Measurements from ENCODE around the gene SDR42E2.
A peak's percentile ranks its signal among the peaks of the same experiment; 100 is the strongest.
"Not testable (repeated sequence)": the region's sequence is repeated elsewhere in the genome, so short reads cannot be mapped to it uniquely, and the experiment has no call there.

Gene SDR42E2

GRCh38 chr16:22194707-22195444 lies 32.6 kb downstream of the SDR42E2 start:
- Histone ChIP-seq H3K9ac (ENCODE audit: low read length) (peak overlapping the region; percentile 34), H3K9me3 (ENCODE audit: low read length) (no peaks in the 10 kb centered on the region), H3K27me3 (ENCODE audit: control insufficient read depth in 1 of 2, insufficient read depth in 2 of 2, low read length in 2 of 2) (no peaks in the 10 kb centered on the region), H3K27ac (ENCODE audit: low read depth, low read length) (peak overlapping the region; percentile 83), H3K4me1 (ENCODE audit: insufficient read depth, low read length) (peaks cover 32% of the 10 kb centered on the region), H3K36me3 (ENCODE audit: insufficient read depth, low read length) (no peaks in the 10 kb centered on the region), H3K4me3 (ENCODE audit: low read depth in 1 of 2, low read length in 2 of 2) (no peak overlapping the region)

- Histone ChIP-seq H3K27me3 (ENCODE audit: control insufficient read depth in 1 of 2, insufficient read depth in 2 of 2, low read length in 2 of 2) (no peaks in the 10 kb centered on the region), H3K9ac (ENCODE audit: low read length) (peak overlapping the region; percentile 34), H3K27ac (ENCODE audit: low read depth, low read length) (peak overlapping the region; percentile 83), H3K36me3 (ENCODE audit: insufficient read depth, low read length) (no peaks in the 10 kb centered on the region), H3K4me1 (ENCODE audit: insufficient read depth, low read length) (peaks cover 34% of the 10 kb centered on the region), H3K4me3 (ENCODE audit: low read depth in 1 of 2, low read length in 2 of 2) (peak overlapping the region in 1 of 2 donors; percentile 69), H3K9me3 (ENCODE audit: low read length) (no peaks in the 10 kb centered on the region)
Measured at GRCh38 chr16:22195445-22195694, 33.1 kb downstream of the SDR42E2 start.

GRCh38 chr16:22195695-22196558 lies 33.6 kb downstream of the SDR42E2 start:
- Histone ChIP-seq H3K9me3 (ENCODE audit: low read length) (no peaks in the 10 kb centered on the region), H3K36me3 (ENCODE audit: insufficient read depth, low read length) (no peaks in the 10 kb centered on the region), H3K4me1 (ENCODE audit: insufficient read depth, low read length) (peaks cover 34% of the 10 kb centered on the region), H3K9ac (ENCODE audit: low read length) (peak overlapping the region; percentile 34), H3K4me3 (ENCODE audit: low read depth in 1 of 2, low read length in 2 of 2) (peak overlapping the region; percentile 25 to 69), H3K27ac (ENCODE audit: low read depth, low read length) (peak overlapping the region; percentile 83), H3K27me3 (ENCODE audit: control insufficient read depth in 1 of 2, insufficient read depth in 2 of 2, low read length in 2 of 2) (no peaks in the 10 kb centered on the region)

GRCh38 chr16:22196559-22197168 lies 34.4 kb downstream of the SDR42E2 start:
- peak overlapping the region in 1 of 2 donors; percentile 69 for H3K4me3 ChIP-seq (ENCODE audit: low read depth in 1 of 2, low read length in 2 of 2)
- not testable (repeated sequence) for H3K27me3 ChIP-seq (ENCODE audit: control insufficient read depth in 1 of 2, insufficient read depth in 2 of 2, low read length in 2 of 2); H3K9ac ChIP-seq (ENCODE audit: low read length); H3K36me3 ChIP-seq (ENCODE audit: insufficient read depth, low read length); H3K9me3 ChIP-seq (ENCODE audit: low read length)
- H3K27ac ChIP-seq (ENCODE audit: low read depth, low read length) = peak overlapping the region; percentile 24
- H3K4me1 ChIP-seq (ENCODE audit: insufficient read depth, low read length) = peaks cover 33% of the 10 kb centered on the region

GRCh38 chr16:22198547-22199293 lies 36.4 kb downstream of the SDR42E2 start:
- no peak overlapping the region for H3K9ac ChIP-seq (ENCODE audit: low read length)
- H3K27me3 ChIP-seq (ENCODE audit: control insufficient read depth in 1 of 2, insufficient read depth in 2 of 2, low read length in 2 of 2) = no peaks in the 10 kb centered on the region
- no peak overlapping the region for H3K27ac ChIP-seq (ENCODE audit: low read depth, low read length)
- H3K9me3 ChIP-seq (ENCODE audit: low read length) = no peaks in the 10 kb centered on the region
- H3K4me3 ChIP-seq (ENCODE audit: low read depth in 1 of 2, low read length in 2 of 2) = no peak overlapping the region
- H3K36me3 ChIP-seq (ENCODE audit: insufficient read depth, low read length) = no peaks in the 10 kb centered on the region
- H3K4me1 ChIP-seq (ENCODE audit: insufficient read depth, low read length) = peaks cover 18% of the 10 kb centered on the region

- no peaks in the 10 kb centered on the region for H3K9me3 ChIP-seq (ENCODE audit: low read length)
- no peak overlapping the region for H3K4me3 ChIP-seq (ENCODE audit: low read depth in 1 of 2, low read length in 2 of 2)
- no peaks in the 10 kb centered on the region for H3K36me3 ChIP-seq (ENCODE audit: insufficient read depth, low read length)
- no peak overlapping the region for H3K27ac ChIP-seq (ENCODE audit: low read depth, low read length)
- no peaks in the 10 kb centered on the region for H3K27me3 ChIP-seq (ENCODE audit: control insufficient read depth in 1 of 2, insufficient read depth in 2 of 2, low read length in 2 of 2)
- H3K4me1 ChIP-seq (ENCODE audit: insufficient read depth, low read length) = peaks cover 14% of the 10 kb centered on the region
- no peak overlapping the region for H3K9ac ChIP-seq (ENCODE audit: low read length)
Measured at GRCh38 chr16:22202261-22202637, 39.9 kb downstream of the SDR42E2 start.

GRCh38 chr16:22203091-22203490 lies 40.8 kb downstream of the SDR42E2 start:
- Histone ChIP-seq H3K27me3 (ENCODE audit: control insufficient read depth in 1 of 2, insufficient read depth in 2 of 2, low read length in 2 of 2) (no peaks in the 10 kb centered on the region), H3K4me3 (ENCODE audit: low read depth in 1 of 2, low read length in 2 of 2) (no peak overlapping the region), H3K4me1 (ENCODE audit: insufficient read depth, low read length) (peaks cover 22% of the 10 kb centered on the region), H3K9me3 (ENCODE audit: low read length) (no peaks in the 10 kb centered on the region), H3K36me3 (ENCODE audit: insufficient read depth, low read length) (no peaks in the 10 kb centered on the region), H3K27ac (ENCODE audit: low read depth, low read length) (no peak overlapping the region), H3K9ac (ENCODE audit: low read length) (no peak overlapping the region)

GRCh38 chr16:22204091-22204655 lies 41.9 kb downstream of the SDR42E2 start:
- Histone ChIP-seq H3K4me3 (ENCODE audit: low read depth in 1 of 2, low read length in 2 of 2) (no peak overlapping the region), H3K27ac (ENCODE audit: low read depth, low read length) (no peak overlapping the region), H3K9ac (ENCODE audit: low read length) (no peak overlapping the region), H3K4me1 (ENCODE audit: insufficient read depth, low read length) (peaks cover 26% of the 10 kb centered on the region), H3K9me3 (ENCODE audit: low read length) (no peaks in the 10 kb centered on the region), H3K27me3 (ENCODE audit: control insufficient read depth in 1 of 2, insufficient read depth in 2 of 2, low read length in 2 of 2) (no peaks in the 10 kb centered on the region), H3K36me3 (ENCODE audit: insufficient read depth, low read length) (no peaks in the 10 kb centered on the region)

GRCh38 chr16:22205577-22206012 lies 43.3 kb downstream of the SDR42E2 start:
- peak overlapping the region; percentile 54 for H3K9ac ChIP-seq (ENCODE audit: low read length)
- peak overlapping the region; percentile 95 for H3K27ac ChIP-seq (ENCODE audit: low read depth, low read length)
- H3K27me3 ChIP-seq (ENCODE audit: control insufficient read depth in 1 of 2, insufficient read depth in 2 of 2, low read length in 2 of 2) = no peaks in the 10 kb centered on the region
- H3K4me3 ChIP-seq (ENCODE audit: low read depth in 1 of 2, low read length in 2 of 2) = peak overlapping the region; percentile 36 to 84
- H3K36me3 ChIP-seq (ENCODE audit: insufficient read depth, low read length) = no peaks in the 10 kb centered on the region
- H3K4me1 ChIP-seq (ENCODE audit: insufficient read depth, low read length) = peaks cover 33% of the 10 kb centered on the region
- H3K9me3 ChIP-seq (ENCODE audit: low read length) = no peaks in the 10 kb centered on the region

- Histone ChIP-seq H3K4me3 (ENCODE audit: low read depth in 1 of 2, low read length in 2 of 2) (peak within 1 kb of the TSS; percentile 78 to 84), H3K36me3 (ENCODE audit: insufficient read depth, low read length) (no peaks in the 10 kb centered on the region), H3K27ac (ENCODE audit: low read depth, low read length) (peak within 1 kb of the TSS; percentile 95), H3K4me1 (ENCODE audit: insufficient read depth, low read length) (peaks cover 39% of the 10 kb centered on the region), H3K9me3 (ENCODE audit: low read length) (no peaks in the 10 kb centered on the region), H3K27me3 (ENCODE audit: control insufficient read depth in 1 of 2, insufficient read depth in 2 of 2, low read length in 2 of 2) (no peaks in the 10 kb centered on the region), H3K9ac (ENCODE audit: low read length) (peak within 1 kb of the TSS; percentile 65)
Measured at GRCh38 chr16:22206013-22206841, 43.9 kb downstream of the SDR42E2 start, which contains the start of gene EEF2K. EEF2K (plus strand) TSS chr16:22206278; CDS start chr16:22225730, 19,452 bp downstream.

All from muscle layer of colon (tissue), 2 donors.